ENCODE measurements around the gene CFH. TPM values are rescaled to one million over a fixed set of nuclear protein-coding genes. Genes with fewer than 3 reads are reported as not detected.
A peak's percentile ranks its signal among the peaks of the same experiment; 100 is the strongest.
"Not testable (repeated sequence)": the region's sequence is repeated elsewhere in the genome, so short reads cannot be mapped to it uniquely, and the experiment has no call there.

Gene CFH
- total RNA-seq: 145 TPM

GRCh38 chr1:196651637-196652215, at the start of gene CFH:
Gene CFH (plus strand): TSS chr1:196652043. CDS start chr1:196652118, 75 bp downstream.
- DNase-seq (ENCODE audit: low spot score): no peak

- DNase-seq (ENCODE audit: low spot score): no peak
Measured at GRCh38 chr1:196603651-196604050, 48.2 kb upstream of the CFH start.

GRCh38 chr1:196607981-196608380, 43.9 kb upstream of the CFH start:
- no peak for DNase-seq (ENCODE audit: low spot score)

- DNase-seq (ENCODE audit: low spot score): peak; percentile 72
Measured at GRCh38 chr1:196608390-196609369, 43.2 kb upstream of the CFH start, which contains the start of gene KCNT2. Gene KCNT2 (minus strand): TSS chr1:196608440. CDS start chr1:196608309, 131 bp downstream.

GRCh38 chr1:196609370-196609737, 42.5 kb upstream of the CFH start:
- DNase-seq (ENCODE audit: low spot score): no peak

GRCh38 chr1:196611873-196612272, 40.0 kb upstream of the CFH start:
- no peak for DNase-seq (ENCODE audit: low spot score)

- DNase-seq (ENCODE audit: low spot score): no peak
Measured at GRCh38 chr1:196619721-196620120, 32.1 kb upstream of the CFH start.

GRCh38 chr1:196623079-196623478, 28.8 kb upstream of the CFH start:
- no peak for DNase-seq (ENCODE audit: low spot score)

- DNase-seq (ENCODE audit: low spot score): no peak
Measured at GRCh38 chr1:196628838-196629237, 23.0 kb upstream of the CFH start.

GRCh38 chr1:196637606-196638005, 14.2 kb upstream of the CFH start:
- DNase-seq (ENCODE audit: low spot score): no peak

- DNase-seq (ENCODE audit: low spot score): no peak
Measured at GRCh38 chr1:196638466-196638865, 13.4 kb upstream of the CFH start.

GRCh38 chr1:196639291-196639690, 12.6 kb upstream of the CFH start:
- not testable (repeated sequence) for DNase-seq (ENCODE audit: low spot score)

- no peak for DNase-seq (ENCODE audit: low spot score)
Measured at GRCh38 chr1:196640976-196641375, 10.9 kb upstream of the CFH start.

GRCh38 chr1:196649990-196650389, 1.9 kb upstream of the CFH start:
- DNase-seq (ENCODE audit: low spot score): no peak

GRCh38 chr1:196650403-196650802, 1.4 kb upstream of the CFH start:
- DNase-seq (ENCODE audit: low spot score): no peak

- DNase-seq (ENCODE audit: low spot score): no peak
Measured at GRCh38 chr1:196651079-196651478, 764 bp upstream of the CFH start.

- no peak for DNase-seq (ENCODE audit: low spot score)
Measured at GRCh38 chr1:196654271-196654670, 2.4 kb downstream of the CFH start.

- DNase-seq (ENCODE audit: low spot score): no peak
Measured at GRCh38 chr1:196655071-196655470, 3.2 kb downstream of the CFH start.

- no peak for DNase-seq (ENCODE audit: low spot score)
Measured at GRCh38 chr1:196655494-196655893, 3.7 kb downstream of the CFH start.

- no peak for DNase-seq (ENCODE audit: low spot score)
Measured at GRCh38 chr1:196659471-196659870, 7.6 kb downstream of the CFH start.

- DNase-seq (ENCODE audit: low spot score): no peak
Measured at GRCh38 chr1:196660272-196660671, 8.4 kb downstream of the CFH start.

- DNase-seq (ENCODE audit: low spot score): no peak
Measured at GRCh38 chr1:196660852-196661251, 9.0 kb downstream of the CFH start.

- DNase-seq (ENCODE audit: low spot score): no peak
Measured at GRCh38 chr1:196661345-196661744, 9.5 kb downstream of the CFH start.

All from ureter (tissue), 1 donor.